Right lobe of liver (tissue), 6 donors: ENCODE results near the gene GREB1. TPM values are rescaled to one million over a fixed set of nuclear protein-coding genes. Genes with fewer than 3 reads are reported as not detected.

Experiments
- ATAC-seq, 4 donors: fragments of 200-7000 bp; cut with Tn5 transposase; one replicate each; pipeline ENCODE4 v1.9.1; 2020; ENCODE audit warnings: mild to moderate bottlenecking in 4 of 4, moderate library complexity in 4 of 4
- DNase-seq, 3 donors: peaks; one replicate each; pipeline ENCODE4 v3.0.0-alpha.2; 2020
- H3K27ac ChIP-seq, 3 donors: fragments of 200-600 bp; one replicate each; pipeline ENCODE4 v1.8.0; 2022
- H3K27me3 ChIP-seq, 2 donors: fragments of 200-600 bp; one replicate each; pipeline ENCODE4 v1.8.0; 2022
- H3K36me3 ChIP-seq, 4 donors: fragments of 200-600 bp; sonication (generic) in 1 of 4; one replicate each; pipeline versions ENCODE4 v1.5.1 to v1.8.0; 2017 to 2022; ENCODE audit warnings: control low read depth in 1 of 4
- H3K4me1 ChIP-seq, 4 donors: fragments of 200-600 bp; sonication (generic) in 1 of 4; one replicate each; pipeline versions ENCODE4 v1.5.1 to v1.8.0; 2017 to 2022; ENCODE audit warnings: control low read depth in 1 of 4
- H3K4me3 ChIP-seq, 3 donors: fragments of 200-600 bp; one replicate each; pipeline ENCODE4 v1.8.0; 2022
- H3K9me3 ChIP-seq, 4 donors: fragments of 200-600 bp; sonication (generic) in 1 of 4; one replicate each; pipeline versions ENCODE4 v1.5.1 to v1.8.0; 2017 to 2022; ENCODE audit warnings: control low read depth in 1 of 4
- POLR2A ChIP-seq: fragments of 450-650 bp; IDR thresholded peaks from one replicate; pipeline ENCODE4 v1.6.1; 2017; ENCODE audit warnings: antibody characterized with exemption, mild to moderate bottlenecking
- WGBS: methylation state at CpG from one replicate; pipeline ENCODE4 v1.1.6; 2018; ENCODE audit warnings: low coverage, low lambda C conversion rate; ENCODE audit not compliant: insufficient coverage; ENCODE audit errors: missing lambda C conversion rate; 5-methylcytosine and 5-hydroxymethylcytosine counted together
- intact Hi-C, 2 donors: fragments of 100-400 bp; cut with DNase I; formaldehyde crosslinking; loops; one replicate each; pipeline versions ENCODE4 v1.11.2 to v1.14.1; 2022
- total RNA-seq, 6 experiments: library from RNA; depleted of rRNA in 2 of 6; stranded (reverse); fragments of >200 nt in 2 of 6; fragmentation: NEBNext Ultra II Directional in 3 of 6; extraction: Animal tissue kit (Norgen Biotek cat#: 25700) in 3 of 6; gene quantifications; one replicate each; pipeline versions ENCODE4 v1.1.0 to v1.2.4, GENCODE V29; 2016 to 2023
- TF ChIP-seq, protein P1 (sequence below), 4 donors: fragments of 200-600 bp in 3 of 4; fragments of 450-650 bp in 1 of 4; IDR thresholded peaks; one replicate each; pipeline versions ENCODE4 v1.5.1 to v1.8.0; 2016 to 2022; ENCODE audit warnings: antibody characterized with exemption in 4 of 4, mild to moderate bottlenecking in 2 of 4
- donor health status: DM: no; HTN: yes; CAD: no.
- donor health status: DM: no; HTN: no; CAD: no.
- donor health status: DM: no; HTN: no; CAD: no.
- donor health status: DM: no; HTN: yes; CAD: no.
- donor health status: DM: no; HTN: yes; CAD: no.

The GREB1 gene
- total RNA-seq, 6 experiments from 2014 or later: 1.6 to 19.5 (median 6.5) TPM

DNA sequence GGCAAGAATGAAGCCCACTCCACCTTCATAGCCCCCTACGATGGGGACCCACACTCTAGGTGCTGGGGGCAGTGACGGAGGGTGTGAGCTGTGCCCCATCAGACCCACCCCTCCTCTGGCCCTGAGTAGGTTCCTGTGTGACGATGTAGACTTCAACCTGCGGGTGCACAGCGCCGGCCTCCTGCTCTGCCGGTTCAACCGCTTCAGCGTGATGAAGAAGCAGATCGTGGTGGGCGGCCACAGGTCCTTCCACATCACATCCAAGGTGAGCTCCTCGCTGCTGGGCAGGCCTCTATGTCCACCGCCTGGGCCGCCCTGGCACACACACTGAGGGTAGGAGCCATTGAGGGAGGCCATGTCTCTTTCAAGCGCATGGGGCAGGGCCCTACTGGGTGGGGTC, 101.3 kb downstream of the GREB1 start:
- intact Hi-C loops: no loop called here
- TF ChIP-seq, protein P1, sequence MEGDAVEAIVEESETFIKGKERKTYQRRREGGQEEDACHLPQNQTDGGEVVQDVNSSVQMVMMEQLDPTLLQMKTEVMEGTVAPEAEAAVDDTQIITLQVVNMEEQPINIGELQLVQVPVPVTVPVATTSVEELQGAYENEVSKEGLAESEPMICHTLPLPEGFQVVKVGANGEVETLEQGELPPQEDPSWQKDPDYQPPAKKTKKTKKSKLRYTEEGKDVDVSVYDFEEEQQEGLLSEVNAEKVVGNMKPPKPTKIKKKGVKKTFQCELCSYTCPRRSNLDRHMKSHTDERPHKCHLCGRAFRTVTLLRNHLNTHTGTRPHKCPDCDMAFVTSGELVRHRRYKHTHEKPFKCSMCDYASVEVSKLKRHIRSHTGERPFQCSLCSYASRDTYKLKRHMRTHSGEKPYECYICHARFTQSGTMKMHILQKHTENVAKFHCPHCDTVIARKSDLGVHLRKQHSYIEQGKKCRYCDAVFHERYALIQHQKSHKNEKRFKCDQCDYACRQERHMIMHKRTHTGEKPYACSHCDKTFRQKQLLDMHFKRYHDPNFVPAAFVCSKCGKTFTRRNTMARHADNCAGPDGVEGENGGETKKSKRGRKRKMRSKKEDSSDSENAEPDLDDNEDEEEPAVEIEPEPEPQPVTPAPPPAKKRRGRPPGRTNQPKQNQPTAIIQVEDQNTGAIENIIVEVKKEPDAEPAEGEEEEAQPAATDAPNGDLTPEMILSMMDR (IDR thresholded peaks at IDR 0.05): no peak
- no peak for TF ChIP-seq POLR2A
- Histone ChIP-seq H3K27me3 (no peaks in the 10 kb centered on the region), H3K9me3 (no peaks in the 10 kb centered on the region), H3K4me3 (no peak overlapping the region), H3K36me3 (peaks cover 0 to 8% (median 2%) of the 10 kb centered on the region in 4 donors), H3K27ac (no peak overlapping the region), H3K4me1 (no peaks in the 10 kb centered on the region)
- ATAC-seq (no peak), DNase-seq (no peak)
- WGBS: 81% methylated on average over 4 of the region's 15 CpGs

DNA sequence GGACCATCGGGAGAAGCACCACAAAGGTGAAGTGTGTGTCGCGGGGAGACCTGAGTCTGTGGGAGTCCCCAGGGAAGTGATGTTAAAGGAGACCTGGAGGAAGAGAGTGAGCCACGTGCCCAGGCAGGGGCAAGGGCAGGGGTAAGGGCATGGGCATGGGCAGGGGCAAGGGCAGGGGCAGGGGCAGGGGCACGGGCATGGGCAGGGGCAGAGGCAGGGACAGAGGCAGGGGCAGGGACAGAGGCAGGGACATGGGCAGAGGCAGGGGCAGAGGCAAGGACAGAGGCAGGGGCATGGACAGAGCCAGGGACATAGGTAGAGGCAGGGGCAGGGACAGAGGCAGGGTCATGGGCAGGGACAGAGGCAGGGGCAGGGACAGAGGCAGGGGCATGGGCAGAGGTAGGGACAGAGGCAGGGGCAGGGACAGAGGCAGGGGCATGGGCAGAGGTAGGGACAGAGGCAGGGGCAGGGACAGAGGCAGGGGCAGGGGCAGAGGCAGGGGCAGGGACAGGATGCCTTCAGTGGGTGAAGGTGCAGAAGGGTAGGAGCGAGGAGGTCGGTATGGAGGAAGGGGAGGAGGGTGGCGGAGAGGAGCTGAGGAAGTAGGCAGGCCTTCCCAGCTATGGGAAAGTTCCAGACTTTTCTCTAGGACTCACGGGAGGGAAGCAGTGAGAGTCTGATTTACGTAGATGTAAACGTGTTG, 102.9 kb downstream of the GREB1 start:
- ATAC-seq: peak in 1 of 4 donors; percentile 21

DNA sequence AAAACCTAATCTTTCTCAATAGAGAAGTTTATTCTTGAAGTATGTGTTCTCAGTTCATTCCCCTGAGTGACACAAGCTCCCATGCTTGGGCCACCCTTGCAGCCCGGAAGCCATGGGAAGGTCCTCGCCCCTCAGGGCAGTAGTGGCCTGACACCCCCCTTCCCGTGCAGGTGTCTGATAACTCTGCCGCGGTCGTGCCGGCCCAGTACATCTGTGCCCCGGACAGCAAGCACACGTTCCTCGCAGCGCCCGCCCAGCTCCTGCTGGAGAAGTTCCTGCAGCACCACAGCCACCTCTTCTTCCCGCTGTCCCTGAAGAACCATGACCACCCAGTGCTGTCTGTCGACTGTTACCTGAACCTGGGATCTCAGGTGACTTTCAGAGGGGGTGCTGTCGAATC, 103.7 kb downstream of the GREB1 start:
- DNase-seq (no peak), ATAC-seq (no peak)
- 87% methylated on average over 13 of the region's 15 CpGs for WGBS
- H3K4me3 ChIP-seq: no peak overlapping the region
- H3K9me3 ChIP-seq: no peaks in the 10 kb centered on the region
- no peak overlapping the region for H3K27ac ChIP-seq
- intact Hi-C loops: no loop called here
- H3K4me1 ChIP-seq: no peaks in the 10 kb centered on the region
- TF ChIP-seq POLR2A: no peak
- TF ChIP-seq, protein P1 (IDR thresholded peaks at IDR 0.05): no peak
- no peaks in the 10 kb centered on the region for H3K27me3 ChIP-seq
- peaks cover 0 to 8% (median 2%) of the 10 kb centered on the region in 4 donors for H3K36me3 ChIP-seq

More for the DNA sequence above, 102.9 kb downstream of the GREB1 start:
- intact Hi-C loops: no loop called here
- no peaks in the 10 kb centered on the region for H3K27me3 ChIP-seq
- H3K36me3 ChIP-seq: peaks cover 0 to 8% (median 2%) of the 10 kb centered on the region in 4 donors
- no peaks in the 10 kb centered on the region for H3K4me1 ChIP-seq
- no peaks in the 10 kb centered on the region for H3K9me3 ChIP-seq
- no peak for TF ChIP-seq POLR2A
- TF ChIP-seq, protein P1 (IDR thresholded peaks at IDR 0.05): no peak
- WGBS: 70% methylated on average over 11 of the region's 11 CpGs
- no peak overlapping the region for H3K27ac ChIP-seq
- no peak overlapping the region for H3K4me3 ChIP-seq
- no peak for DNase-seq

DNA sequence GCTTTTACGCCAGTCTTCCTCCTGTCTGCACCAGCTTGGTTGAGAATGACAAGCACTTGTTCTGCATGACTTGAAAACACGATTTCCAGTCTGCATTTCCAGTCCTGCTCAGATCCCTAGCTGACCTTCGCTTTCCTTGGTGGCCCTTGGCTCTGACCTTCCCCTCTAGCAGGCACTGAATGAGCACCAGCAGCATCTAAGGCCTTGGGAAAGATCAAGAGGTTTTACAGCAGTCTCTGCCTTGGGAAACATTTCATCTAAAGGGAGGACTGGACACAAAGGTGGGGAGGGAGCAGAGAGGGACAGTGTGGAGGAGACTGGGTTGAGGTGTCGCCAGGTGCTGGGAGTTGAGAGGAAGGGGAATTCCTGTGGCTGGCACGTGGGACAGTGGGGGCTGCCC, 105.7 kb downstream of the GREB1 start:
- intact Hi-C loops: no loop called here
- DNase-seq (no peak), ATAC-seq (no peak)
- no peaks in the 10 kb centered on the region for H3K4me1 ChIP-seq
- WGBS: 68% methylated on average over 4 of the region's 5 CpGs
- no peaks in the 10 kb centered on the region for H3K9me3 ChIP-seq
- no peaks in the 10 kb centered on the region for H3K27me3 ChIP-seq
- no peak overlapping the region for H3K4me3 ChIP-seq
- H3K36me3 ChIP-seq: peaks cover 0 to 8% (median 2%) of the 10 kb centered on the region in 4 donors
- H3K27ac ChIP-seq: no peak overlapping the region
- TF ChIP-seq, protein P1 (IDR thresholded peaks at IDR 0.05): no peak
- TF ChIP-seq POLR2A: no peak
